Smooth muscle cell (in vitro differentiated cells): Measurements from ENCODE around the gene BPNT1. TPM values are rescaled to one million over a fixed set of nuclear protein-coding genes. Genes with fewer than 3 reads are reported as not detected.

Source experiments
- DNase-seq: peaks from one replicate; lab custom pipeline; 2025; ENCODE audit not compliant: unreplicated experiment; lab: John Stamatoyannopoulos, UW
- H2AFZ ChIP-seq: fragments of 200-600 bp; sonication (generic); 2 replicates; pipeline ENCODE4 v1.6.0; 2016; ENCODE audit warnings: antibody characterized with exemption, low read depth, mild to moderate bottlenecking
- H3F3A ChIP-seq: fragments of 200-600 bp; sonication (generic); 2 replicates; pipeline ENCODE4 v1.6.0; 2017; ENCODE audit warnings: antibody characterized with exemption, low read depth
- H3K27ac ChIP-seq: fragments of 200-600 bp; sonication (generic); 2 replicates; pipeline ENCODE4 v1.5.1; 2016; ENCODE audit warnings: low read depth, mild to moderate bottlenecking
- H3K27me3 ChIP-seq: fragments of 200-600 bp; sonication (generic); 2 replicates; pipeline ENCODE4 v1.6.1; 2016; ENCODE audit warnings: low read depth, mild to moderate bottlenecking
- H3K36me3 ChIP-seq: fragments of 200-600 bp; sonication (generic); 2 replicates; pipeline ENCODE4 v1.5.1; 2016; ENCODE audit warnings: low read depth
- H3K4me1 ChIP-seq: fragments of 200-600 bp; sonication (generic); 2 replicates; pipeline ENCODE4 v1.5.1; 2016; ENCODE audit warnings: low read depth
- H3K4me2 ChIP-seq: fragments of 200-600 bp; sonication (generic); 2 replicates; pipeline ENCODE4 v1.6.0; 2016; ENCODE audit warnings: mild to moderate bottlenecking
- H3K4me3 ChIP-seq: fragments of 200-600 bp; sonication (generic); 2 replicates; pipeline ENCODE4 v1.5.1; 2016; ENCODE audit warnings: mild to moderate bottlenecking
- H3K79me2 ChIP-seq: fragments of 200-600 bp; sonication (generic); 2 replicates; pipeline ENCODE4 v1.6.0; 2016; ENCODE audit warnings: low read depth, mild to moderate bottlenecking
- H3K9ac ChIP-seq: fragments of 200-600 bp; sonication (generic); 2 replicates; pipeline ENCODE4 v1.6.0; 2016; ENCODE audit warnings: low read depth
- H3K9me3 ChIP-seq: fragments of 200-600 bp; sonication (generic); replicated peaks from 2 replicates; pipeline ENCODE4 v1.5.1; 2016; ENCODE audit warnings: low read depth
- H4K20me1 ChIP-seq: fragments of 200-600 bp; sonication (generic); 2 replicates; pipeline ENCODE4 v1.6.0; 2016; ENCODE audit warnings: low read depth
- WGBS: methylation state at CpG from one replicate; pipeline ENCODE4 v1.1.7; 2016; ENCODE audit warnings: low lambda C conversion rate; 5-methylcytosine and 5-hydroxymethylcytosine counted together
- polyA plus RNA-seq: library from polyadenylated mRNA; unstranded; fragments of >200 nt; fragmentation: Nextera tagmentation; extraction: Ambion mirVana; gene quantifications from 2 replicates; pipeline ENCODE4 v1.2.1, GENCODE V29; 2016
- total RNA-seq: library from RNA; depleted of rRNA; stranded (reverse); fragments of >200 nt; gene quantifications from 2 replicates; pipeline ENCODE4 v1.2.3, GENCODE V29; 2014
- TF ChIP-seq, protein P1 (sequence below): fragments of 200-600 bp; sonication (generic); IDR thresholded peaks from 2 replicates; pipeline ENCODE4 v1.5.1; 2017; ENCODE audit warnings: borderline replicate concordance, mild to moderate bottlenecking, antibody characterized with exemption; ENCODE audit not compliant: insufficient read depth, poor library complexity, severe bottlenecking

Gene BPNT1, protein sequence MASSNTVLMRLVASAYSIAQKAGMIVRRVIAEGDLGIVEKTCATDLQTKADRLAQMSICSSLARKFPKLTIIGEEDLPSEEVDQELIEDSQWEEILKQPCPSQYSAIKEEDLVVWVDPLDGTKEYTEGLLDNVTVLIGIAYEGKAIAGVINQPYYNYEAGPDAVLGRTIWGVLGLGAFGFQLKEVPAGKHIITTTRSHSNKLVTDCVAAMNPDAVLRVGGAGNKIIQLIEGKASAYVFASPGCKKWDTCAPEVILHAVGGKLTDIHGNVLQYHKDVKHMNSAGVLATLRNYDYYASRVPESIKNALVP
- total RNA-seq (16.3 and 26.5 TPM in 2 replicates), polyA plus RNA-seq (10.1 and 12.1 TPM in 2 replicates)

DNA sequence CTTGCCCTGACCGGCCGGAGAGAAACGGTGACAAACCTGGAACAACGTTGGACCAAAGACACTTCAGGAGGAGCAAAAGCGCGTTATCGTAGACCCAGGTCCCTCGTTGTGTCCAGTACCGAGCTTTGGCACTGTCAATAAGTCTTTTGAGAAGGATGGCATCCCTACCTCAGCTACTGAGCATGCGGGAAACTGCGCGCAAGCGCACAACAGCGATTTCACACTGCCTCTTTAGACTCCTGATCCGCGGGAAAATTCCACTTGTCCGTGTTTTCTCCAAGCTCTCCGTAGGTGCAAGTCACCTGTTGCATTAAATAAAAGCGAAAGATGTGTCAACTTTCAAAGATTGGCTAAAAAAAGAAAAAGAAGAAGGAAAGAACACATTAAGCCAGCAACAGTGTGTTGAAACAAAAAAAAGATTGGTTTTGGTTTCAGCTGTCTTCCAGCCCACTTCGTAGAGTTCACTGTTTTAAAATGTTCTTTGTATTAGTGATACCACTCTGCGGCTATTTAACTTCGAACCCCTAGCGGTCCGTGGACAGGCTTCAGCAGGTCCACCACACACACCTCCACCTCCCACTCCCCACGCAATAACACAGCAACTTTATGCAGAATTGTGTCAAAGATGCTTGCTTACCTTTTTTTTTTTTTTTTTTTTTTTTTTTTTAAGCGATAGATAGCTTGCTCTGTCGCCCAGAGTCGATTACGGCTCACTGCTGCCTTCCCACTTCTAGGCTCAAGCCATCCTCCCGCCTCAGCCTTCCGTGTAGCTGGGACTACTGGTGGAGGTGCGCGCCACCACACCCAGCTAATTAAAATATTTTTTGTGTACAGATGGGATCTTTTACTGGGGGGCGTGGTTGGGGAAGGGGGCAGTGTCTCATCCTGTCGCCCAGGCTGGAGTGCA lies at the start of gene BPNT1:
BPNT1 (minus strand) TSS at position 139 of the 907 bp plus-strand sequence. CDS start 9,942 bp downstream, outside the sequence.
- no peak within 1 kb of the TSS for H3K27ac ChIP-seq
- H3K4me2 ChIP-seq = peak within 1 kb of the TSS; percentile 89
- WGBS = 6% methylated on average over 35 of the region's 35 CpGs
- H3K36me3 ChIP-seq = no peaks in the 10 kb centered on the region
- peak; percentile 58 for DNase-seq
- H3K4me3 ChIP-seq = peak within 1 kb of the TSS; percentile 63
- no peaks in the 10 kb centered on the region for H3K27me3 ChIP-seq
- peaks cover 23% of the 10 kb centered on the region for H3K79me2 ChIP-seq
- H3K4me1 ChIP-seq = peaks cover 3% of the 10 kb centered on the region
- no peaks in the 10 kb centered on the region for H3F3A ChIP-seq
- peak within 1 kb of the TSS; percentile 24 for H3K9ac ChIP-seq
- H2AFZ ChIP-seq = peak within 1 kb of the TSS; percentile 88
- TF ChIP-seq, protein P1, sequence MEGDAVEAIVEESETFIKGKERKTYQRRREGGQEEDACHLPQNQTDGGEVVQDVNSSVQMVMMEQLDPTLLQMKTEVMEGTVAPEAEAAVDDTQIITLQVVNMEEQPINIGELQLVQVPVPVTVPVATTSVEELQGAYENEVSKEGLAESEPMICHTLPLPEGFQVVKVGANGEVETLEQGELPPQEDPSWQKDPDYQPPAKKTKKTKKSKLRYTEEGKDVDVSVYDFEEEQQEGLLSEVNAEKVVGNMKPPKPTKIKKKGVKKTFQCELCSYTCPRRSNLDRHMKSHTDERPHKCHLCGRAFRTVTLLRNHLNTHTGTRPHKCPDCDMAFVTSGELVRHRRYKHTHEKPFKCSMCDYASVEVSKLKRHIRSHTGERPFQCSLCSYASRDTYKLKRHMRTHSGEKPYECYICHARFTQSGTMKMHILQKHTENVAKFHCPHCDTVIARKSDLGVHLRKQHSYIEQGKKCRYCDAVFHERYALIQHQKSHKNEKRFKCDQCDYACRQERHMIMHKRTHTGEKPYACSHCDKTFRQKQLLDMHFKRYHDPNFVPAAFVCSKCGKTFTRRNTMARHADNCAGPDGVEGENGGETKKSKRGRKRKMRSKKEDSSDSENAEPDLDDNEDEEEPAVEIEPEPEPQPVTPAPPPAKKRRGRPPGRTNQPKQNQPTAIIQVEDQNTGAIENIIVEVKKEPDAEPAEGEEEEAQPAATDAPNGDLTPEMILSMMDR = no peak
- H3K9me3 ChIP-seq = no peaks in the 10 kb centered on the region
- H4K20me1 ChIP-seq = peaks cover 6% of the 10 kb centered on the region

DNA sequence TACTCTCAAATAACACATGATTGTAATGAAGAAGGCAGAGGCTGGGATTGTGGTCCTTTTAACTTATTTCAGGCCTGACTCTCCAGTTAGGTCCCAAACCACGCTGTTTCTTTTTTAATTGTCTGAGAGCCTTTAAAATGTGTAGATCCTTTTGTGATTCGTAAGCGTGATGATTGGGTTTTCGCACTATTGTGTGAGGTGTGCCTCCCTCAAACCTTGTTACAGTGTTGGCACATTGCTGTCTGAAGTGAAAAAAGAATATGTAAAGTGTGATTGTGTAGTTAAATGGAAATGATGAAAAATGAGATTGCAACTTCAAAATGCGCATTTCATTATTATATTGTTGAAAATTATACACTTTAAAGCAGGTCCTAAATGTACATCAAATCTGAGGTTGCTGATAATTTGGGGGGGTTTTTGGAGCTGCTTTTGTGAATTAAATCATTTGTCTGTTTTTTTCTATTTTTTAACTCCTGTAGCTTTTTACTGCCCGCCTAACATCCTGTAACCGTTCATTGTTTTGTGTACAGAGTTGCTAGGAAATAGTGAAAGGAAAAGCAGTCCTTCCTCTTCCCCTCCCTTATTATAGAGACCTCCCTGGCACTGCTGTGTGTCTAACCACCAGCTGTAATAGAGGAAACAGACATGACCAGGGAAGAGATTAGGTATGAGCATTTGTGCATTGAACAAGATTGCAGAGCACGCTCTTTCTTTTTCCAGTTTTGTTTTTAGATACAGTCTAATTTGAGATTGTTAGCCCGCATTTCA lies 47.6 kb upstream of the BPNT1 start:
- Histone ChIP-seq H3K27me3 (no peaks in the 10 kb centered on the region), H3K4me2 (no peak overlapping the region), H3K9me3 (no peaks in the 10 kb centered on the region), H3K79me2 (no peaks in the 10 kb centered on the region), H3K4me3 (no peak overlapping the region), H3F3A (no peaks in the 10 kb centered on the region), H3K27ac (no peak overlapping the region), H3K4me1 (no peaks in the 10 kb centered on the region), H3K36me3 (peaks cover 28% of the 10 kb centered on the region), H2AFZ (no peak overlapping the region), H4K20me1 (no peaks in the 10 kb centered on the region), H3K9ac (no peak overlapping the region)
- DNase-seq = no peak
- WGBS = 96% methylated on average over 9 of the region's 9 CpGs
- TF ChIP-seq, protein P1 = no peak

DNA sequence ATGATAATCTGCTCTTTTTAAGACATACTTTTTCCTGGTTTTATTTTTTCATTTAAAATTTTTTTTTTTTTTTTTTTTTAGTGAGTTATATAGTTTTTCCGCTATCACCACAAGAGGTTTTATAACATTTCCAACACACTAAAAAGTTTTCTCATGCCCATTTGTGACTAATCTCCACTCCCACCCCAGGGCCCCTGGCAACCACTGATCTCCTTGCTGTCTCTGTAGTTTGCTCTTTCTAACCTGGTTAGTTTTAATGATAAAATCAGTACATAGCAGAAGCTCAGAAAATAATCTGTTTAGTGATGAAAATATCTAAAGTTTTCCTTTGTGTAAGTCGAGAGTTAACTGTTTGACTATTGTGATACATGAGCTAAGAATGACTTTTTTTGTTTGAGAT lies 46.2 kb upstream of the BPNT1 start:
- TF ChIP-seq, protein P1 = no peak
- Histone ChIP-seq H3F3A (no peaks in the 10 kb centered on the region), H3K4me1 (no peaks in the 10 kb centered on the region), H2AFZ (no peak overlapping the region), H3K4me2 (no peak overlapping the region), H3K79me2 (no peaks in the 10 kb centered on the region), H4K20me1 (no peaks in the 10 kb centered on the region), H3K9me3 (no peaks in the 10 kb centered on the region), H3K27ac (no peak overlapping the region), H3K36me3 (peaks cover 22% of the 10 kb centered on the region), H3K4me3 (no peak overlapping the region), H3K27me3 (no peaks in the 10 kb centered on the region), H3K9ac (no peak overlapping the region)
- 88% methylated on average over 2 of the region's 2 CpGs for WGBS
- DNase-seq = no peak
